Skin epidermis (tissue), 12 donors: Measurements from ENCODE around the gene DAPK1.
"Not testable (repeated sequence)": the region's sequence is repeated elsewhere in the genome, so short reads cannot be mapped to it uniquely, and the experiment has no call there.

Experiments
- H3K27ac ChIP-seq, 21 experiments: fragments of 200-600 bp; sonication (generic) in 11 of 21; one replicate each; pipeline ENCODE4 v1.5.0; 2020; ENCODE audit warnings: mild to moderate bottlenecking in 3 of 21, inconsistent platforms in 2 of 21, moderate library complexity in 2 of 21
- H3K4me3 ChIP-seq, 7 experiments: fragments of 200-600 bp; sonication (generic) in 2 of 7; one replicate each; pipeline ENCODE4 v1.5.0; 2020; ENCODE audit warnings: inconsistent platforms in 2 of 7, mild to moderate bottlenecking in 2 of 7, moderate library complexity in 1 of 7

The DAPK1 gene

GRCh38 chr9:87535817-87536539 lies 38.3 kb downstream of the DAPK1 start:
- H3K4me3 ChIP-seq: no peak overlapping the region
- no peak overlapping the region for H3K27ac ChIP-seq

- no peak overlapping the region for H3K27ac ChIP-seq
- no peak overlapping the region for H3K4me3 ChIP-seq
Observed at GRCh38 chr9:87537625-87538024, 40.0 kb downstream of the DAPK1 start.

- Histone ChIP-seq H3K27ac (no peak overlapping the region), H3K4me3 (no peak overlapping the region)
Observed at GRCh38 chr9:87540444-87541105, 42.9 kb downstream of the DAPK1 start.

- Histone ChIP-seq H3K27ac (no peak overlapping the region), H3K4me3 (no peak overlapping the region)
Observed at GRCh38 chr9:87541663-87542062, 44.0 kb downstream of the DAPK1 start.

- Histone ChIP-seq H3K27ac (no peak overlapping the region), H3K4me3 (no peak overlapping the region)
Observed at GRCh38 chr9:87542141-87542540, 44.5 kb downstream of the DAPK1 start.

GRCh38 chr9:87543251-87543650 lies 45.6 kb downstream of the DAPK1 start:
- Histone ChIP-seq H3K4me3 (no peak overlapping the region), H3K27ac (no peak overlapping the region)

GRCh38 chr9:87545858-87546257 lies 48.2 kb downstream of the DAPK1 start:
- H3K4me3 ChIP-seq: no peak overlapping the region
- H3K27ac ChIP-seq: no peak overlapping the region

GRCh38 chr9:87546704-87547103 lies 49.0 kb downstream of the DAPK1 start:
- Histone ChIP-seq H3K4me3 (no peak overlapping the region), H3K27ac (no peak overlapping the region)

GRCh38 chr9:87547671-87548081 lies 50.0 kb downstream of the DAPK1 start:
- no peak overlapping the region for H3K27ac ChIP-seq

GRCh38 chr9:87548159-87548558 lies 50.5 kb downstream of the DAPK1 start:
- no peak overlapping the region for H3K27ac ChIP-seq

More at GRCh38 chr9:87547671-87548081, 50.0 kb downstream of the DAPK1 start:
- H3K4me3 ChIP-seq: no peak overlapping the region

GRCh38 chr9:87549088-87549487 lies 51.4 kb downstream of the DAPK1 start:
- not testable (repeated sequence) for H3K4me3 ChIP-seq, H3K27ac ChIP-seq

More at GRCh38 chr9:87548159-87548558, 50.5 kb downstream of the DAPK1 start:
- no peak overlapping the region for H3K4me3 ChIP-seq

- no peak overlapping the region for H3K4me3 ChIP-seq
- no peak overlapping the region for H3K27ac ChIP-seq
Observed at GRCh38 chr9:87549791-87550190, 52.1 kb downstream of the DAPK1 start.

- H3K4me3 ChIP-seq: no peak overlapping the region
- no peak overlapping the region for H3K27ac ChIP-seq
Observed at GRCh38 chr9:87550253-87550954, 52.7 kb downstream of the DAPK1 start.

GRCh38 chr9:87551772-87552217 lies 54.1 kb downstream of the DAPK1 start:
- no peak overlapping the region for H3K27ac ChIP-seq
- H3K4me3 ChIP-seq: no peak overlapping the region

GRCh38 chr9:87554171-87554910 lies 56.7 kb downstream of the DAPK1 start:
- H3K27ac ChIP-seq: peak overlapping the region in 15 of 21 experiments; percentile 7 to 64 (median 51)
- H3K4me3 ChIP-seq: no peak overlapping the region

- H3K4me3 ChIP-seq: no peak overlapping the region
- H3K27ac ChIP-seq: peak overlapping the region in 13 of 21 experiments; percentile 7 to 64 (median 54)
Observed at GRCh38 chr9:87554976-87555375, 57.3 kb downstream of the DAPK1 start.

GRCh38 chr9:87556039-87556438 lies 58.4 kb downstream of the DAPK1 start:
- Histone ChIP-seq H3K27ac (peak overlapping the region in 1 of 21 experiments; percentile 36), H3K4me3 (no peak overlapping the region)

GRCh38 chr9:87556821-87557220 lies 59.2 kb downstream of the DAPK1 start:
- Histone ChIP-seq H3K4me3 (no peak overlapping the region), H3K27ac (peak overlapping the region in 5 of 21 experiments; percentile 8 to 36 (median 16))

GRCh38 chr9:87557996-87558395 lies 60.3 kb downstream of the DAPK1 start:
- Histone ChIP-seq H3K4me3 (no peak overlapping the region), H3K27ac (no peak overlapping the region)

- Histone ChIP-seq H3K4me3 (no peak overlapping the region), H3K27ac (no peak overlapping the region)
Observed at GRCh38 chr9:87558606-87559190, 61.0 kb downstream of the DAPK1 start.
